Endothelial cell of umbilical vein (primary cell): ENCODE data around the gene CFAP57.

Experiments
- CTCF ChIP-seq, 2 donors: IDR thresholded peaks; 1 replicate in 1 of 2; 2 replicates in 1 of 2; pipeline ENCODE4 v1.5.1; 2011; ENCODE audit warnings: low read length in 2 of 2, mild to moderate bottlenecking in 2 of 2, moderate library complexity in 2 of 2, control low read depth in 1 of 2, inconsistent platforms in 1 of 2, low read depth in 1 of 2; ENCODE audit not compliant: insufficient read depth in 1 of 2; ENCODE audit errors: extremely low read depth in 1 of 2
- EZH2 ChIP-seq: IDR thresholded peaks from 2 replicates; pipeline ENCODE4 v1.6.1; 2012; ENCODE audit warnings: borderline replicate concordance, low read depth, mild to moderate bottlenecking, moderate library complexity, low read length, inconsistent platforms; ENCODE audit not compliant: severe bottlenecking
- MAX ChIP-seq: IDR thresholded peaks from 2 replicates; pipeline ENCODE4 v1.6.1; 2011; ENCODE audit not compliant: insufficient read depth, insufficient read length
- POLR2A ChIP-seq: IDR thresholded peaks from 2 replicates; pipeline ENCODE4 v1.6.1; 2012; ENCODE audit warnings: low read depth, mild to moderate bottlenecking, control low read depth, low read length
- POLR2AphosphoS5 ChIP-seq: IDR thresholded peaks from 2 replicates; pipeline ENCODE4 v1.6.1; 2012; ENCODE audit warnings: low read depth, mild to moderate bottlenecking, control low read depth, low read length, moderate library complexity; ENCODE audit not compliant: insufficient read depth

GRCh38 chr1:43286115-43286514 is 114.0 kb downstream of the CFAP57 start:
- TF ChIP-seq EZH2 (no peak), CTCF (IDR thresholded peaks at IDR 0.05; ENCODE audit: extremely low read depth in 1 of 2, insufficient read depth in 1 of 2, low read depth in 1 of 2, low read length in 2 of 2) (no peak), POLR2A (no peak), MAX (no peak), POLR2AphosphoS5 (no peak)
